ENCODE data around the gene GAREM2. TPM values are rescaled to one million over a fixed set of nuclear protein-coding genes. Genes with fewer than 3 reads are reported as not detected.

GAREM2 gene
- total and polyA plus RNA-seq, 9 of the 15 experiments (the other 6 are each of a cell fraction or from before 2014, with no cell fraction given): 1.7 to 12.4 (median 2.5) TPM

GRCh38 chr2:26136451-26136850, 36.4 kb upstream of the GAREM2 start (continued):
- TF ChIP-seq ZNF609 (CRISPR knock-in tag; IDR thresholded peaks at IDR 0.05; ENCODE audit: borderline replicate concordance): no peak
- no peak for TF ChIP-seq ELF1 (tag; IDR thresholded peaks at IDR 0.05)
- no peak for TF ChIP-seq C11orf30 (IDR thresholded peaks at IDR 0.05; ENCODE audit: low read depth)
- TF ChIP-seq RB1 (IDR thresholded peaks at IDR 0.05; ENCODE audit: low read depth): no peak
- TF ChIP-seq RBBP5 (IDR thresholded peaks at IDR 0.05; ENCODE audit: borderline replicate concordance, insufficient read depth, low read length, poor library complexity, severe bottlenecking): no peak
- no peak for TF ChIP-seq USF1 (CRISPR knock-in tag; IDR thresholded peaks at IDR 0.05)
